GM19099 (cell line): Measurements from ENCODE around the gene CLEC3B.

Source experiments
- POLR2A ChIP-seq: IDR thresholded peaks from 3 replicates; pipeline ENCODE4 v1.6.1; 2011; ENCODE audit warnings: low read depth; ENCODE audit not compliant: insufficient read length; ENCODE audit errors: extremely low read depth

The CLEC3B gene

GRCh38 chr3:45026038-45026437 is at the start of gene CLEC3B:
CLEC3B (plus strand) TSS chr3:45026303; CDS start chr3:45026363, 60 bp downstream.
- no peak for TF ChIP-seq POLR2A

GRCh38 chr3:44981220-44981619 is 44.9 kb upstream of the CLEC3B start:
- TF ChIP-seq POLR2A = no peak

- no peak for TF ChIP-seq POLR2A
These were observed 44.4 kb upstream of the CLEC3B start for GRCh38 chr3:44981751-44982150.

GRCh38 chr3:44982817-44983216 is 43.3 kb upstream of the CLEC3B start:
- no peak for TF ChIP-seq POLR2A

- TF ChIP-seq POLR2A = no peak
These were observed 42.6 kb upstream of the CLEC3B start for GRCh38 chr3:44983484-44983941.

- no peak for TF ChIP-seq POLR2A
These were observed 41.8 kb upstream of the CLEC3B start for GRCh38 chr3:44984335-44984734.

- TF ChIP-seq POLR2A = no peak
These were observed 38.8 kb upstream of the CLEC3B start for GRCh38 chr3:44987332-44987731.

GRCh38 chr3:44988073-44988472 is 38.0 kb upstream of the CLEC3B start:
- TF ChIP-seq POLR2A = no peak

- TF ChIP-seq POLR2A = no peak
These were observed 37.0 kb upstream of the CLEC3B start for GRCh38 chr3:44989141-44989540.

- TF ChIP-seq POLR2A = no peak
These were observed 36.3 kb upstream of the CLEC3B start for GRCh38 chr3:44989636-44990373.

GRCh38 chr3:44991326-44991725 is 34.8 kb upstream of the CLEC3B start:
- TF ChIP-seq POLR2A = no peak

GRCh38 chr3:44992555-44993470 is 33.3 kb upstream of the CLEC3B start:
- TF ChIP-seq POLR2A = no peak

- TF ChIP-seq POLR2A = no peak
These were observed 32.5 kb upstream of the CLEC3B start for GRCh38 chr3:44993471-44994205.

GRCh38 chr3:44995142-44995770 is 30.8 kb upstream of the CLEC3B start:
- no peak for TF ChIP-seq POLR2A

- TF ChIP-seq POLR2A = no peak
These were observed 29.5 kb upstream of the CLEC3B start for GRCh38 chr3:44996556-44996969.

GRCh38 chr3:44999782-45000181 is 26.3 kb upstream of the CLEC3B start:
- no peak for TF ChIP-seq POLR2A
